ENCODE measurements around the gene STXBP6.

- no peak for TF ChIP-seq FOXP2 (optimal IDR thresholded peaks at IDR 0.05; ENCODE audit: borderline replicate concordance, extremely low read depth, extremely low read length, insufficient read depth)
- TF ChIP-seq SIN3A (IDR thresholded peaks at IDR 0.05; ENCODE audit: borderline replicate concordance, insufficient read depth, low read length), result no peak
- no peak for TF ChIP-seq TAF1 (IDR thresholded peaks at IDR 0.05; ENCODE audit: borderline replicate concordance, insufficient read depth, low read length)
- TF ChIP-seq REST (IDR thresholded peaks at IDR 0.05; ENCODE audit: insufficient read depth in 1 of 2, low read depth in 2 of 2, low read length in 2 of 2), result no peak
These were observed 181.6 kb downstream of the STXBP6 start for GRCh38 chr14:24868389-24868788.
